HepG2 (cell line): ENCODE data around the gene SREBF1. TPM values are rescaled to one million over a fixed set of nuclear protein-coding genes. Genes with fewer than 3 reads are reported as not detected.

Experiments
- ATAC-seq: fragments of 200-7000 bp; cut with Tn5 transposase; 3 replicates; pipeline ENCODE4 v1.9.1; 2020; ENCODE audit warnings: mild to moderate bottlenecking, moderate library complexity
- BruUV-seq: library from RNA; stranded (reverse); fragments of 400-500 nt; replicated peaks from 2 replicates; lab custom pipeline; 2021; lab: Mats Ljungman, UMichigan
- CTCF ChIA-PET: fragments of 300-600 bp; formaldehyde crosslinking; extraction: SDS; loops from one replicate; lab custom pipeline; 2021; ENCODE audit warnings: low total read pairs, inconsistent platforms, low intra/inter-chr PET ratio; lab: Yijun Ruan, JAX
- POLR2A ChIA-PET: fragments of 350-600 bp; sonication (Branson Sonifier 250); formaldehyde crosslinking; loops from one replicate; lab custom pipeline; 2020; ENCODE audit warnings: antibody characterized with exemption, inconsistent platforms; lab: Yijun Ruan, JAX
- DNase-seq: peaks from one replicate; pipeline ENCODE4 v3.0.0-alpha.2; 2015; ENCODE audit warnings: low spot score
- FAIRE-seq: peaks from 3 replicates; lab custom pipeline; 2011; peaks lifted over from hg19 to GRCh38; lab: Jason Lieb, UNC
- H2AFZ ChIP-seq: one replicate; pipeline ENCODE4 v1.6.1; 2011; ENCODE audit warnings: low read length, inconsistent platforms
- H3K27ac ChIP-seq: fragments of 300-600 bp; 3 replicates; pipeline ENCODE4 v1.8.0; 2011; ENCODE audit warnings: mixed run types, mild to moderate bottlenecking, mixed read lengths, low read length, inconsistent platforms; ENCODE audit not compliant: insufficient read depth; ENCODE audit errors: extremely low read length
- H3K27me3 ChIP-seq, 2 experiments: fragments of 200-600 bp in 1 of 2; 2 replicates in 1 of 2; 3 replicates in 1 of 2; pipeline versions ENCODE4 v1.6.0 to v1.8.0; 2011; ENCODE audit warnings: low read length in 2 of 2, mild to moderate bottlenecking in 2 of 2, moderate library complexity in 2 of 2, inconsistent platforms in 1 of 2; ENCODE audit not compliant: insufficient read depth in 2 of 2, control insufficient read depth in 1 of 2
- H3K36me3 ChIP-seq, 2 experiments: fragments of 200-600 bp in 1 of 2; replicated peaks in 1 of 2; 2 replicates in 1 of 2; 3 replicates in 1 of 2; pipeline versions ENCODE4 v1.5.1 to v1.8.0; 2011; ENCODE audit warnings: low read length in 2 of 2, inconsistent platforms in 1 of 2; ENCODE audit not compliant: insufficient read depth in 2 of 2, control insufficient read depth in 1 of 2
- H3K4me1 ChIP-seq: 2 replicates; pipeline ENCODE4 v1.5.1; 2012; ENCODE audit warnings: low read length, inconsistent platforms; ENCODE audit not compliant: insufficient read depth
- H3K4me2 ChIP-seq: 2 replicates; pipeline ENCODE4 v1.6.0; 2011; ENCODE audit warnings: low read depth, low read length, inconsistent platforms
- H3K4me3 ChIP-seq, 3 experiments: fragments of 200-600 bp in 1 of 3; sonication (generic), shearing (Covaris generic) in 1 of 3; replicated peaks in 1 of 3; 2 replicates each; pipeline ENCODE4 v1.5.1; 2011 to 2016; ENCODE audit warnings: low read length in 3 of 3, inconsistent platforms in 2 of 3, low read depth in 2 of 3, mild to moderate bottlenecking in 2 of 3, control low read depth in 1 of 3, mixed read lengths in 1 of 3; ENCODE audit not compliant: insufficient read depth in 1 of 3
- H3K79me2 ChIP-seq: one replicate; pipeline ENCODE4 v1.6.1; 2011; ENCODE audit warnings: low read length, inconsistent platforms; ENCODE audit not compliant: insufficient read depth
- H3K9ac ChIP-seq: 2 replicates; pipeline ENCODE4 v1.6.0; 2011; ENCODE audit warnings: mild to moderate bottlenecking, low read depth, low read length, inconsistent platforms; ENCODE audit not compliant: insufficient read depth
- H3K9me3 ChIP-seq: 2 replicates; pipeline ENCODE4 v1.5.1; 2012; ENCODE audit warnings: mild to moderate bottlenecking, low read length
- H4K20me1 ChIP-seq: 2 replicates; pipeline ENCODE4 v1.6.0; 2011; ENCODE audit warnings: inconsistent platforms, mild to moderate bottlenecking, low read length, moderate library complexity; ENCODE audit not compliant: insufficient read depth
- AGO2 ChIP-seq: fragments of 200-400 bp; formaldehyde crosslinking; optimal IDR thresholded peaks from 2 replicates; pipeline ENCODE3; 2017; ENCODE audit warnings: mild to moderate bottlenecking, low read depth, low read length, moderate library complexity
- RBM22 ChIP-seq: fragments of 200-400 bp; formaldehyde crosslinking; optimal IDR thresholded peaks from 2 replicates; pipeline ENCODE3; 2017; ENCODE audit warnings: mild to moderate bottlenecking, low read length, moderate library complexity
- ZFP82 ChIP-seq: sonication (generic); formaldehyde crosslinking; IDR thresholded peaks from 2 replicates; pipeline ENCODE4 v1.5.1; 2020; ENCODE audit warnings: mild to moderate bottlenecking, missing genetic modification reagents, borderline replicate concordance
- ZKSCAN1 ChIP-seq: fragments of 150-350 bp; IDR thresholded peaks from 2 replicates; pipeline ENCODE4 v1.6.1; 2014; ENCODE audit warnings: low read length
- ZNF180 ChIP-seq: sonication (generic); formaldehyde crosslinking; IDR thresholded peaks from 2 replicates; pipeline ENCODE4 v1.4.0; 2020; ENCODE audit warnings: low read depth, missing genetic modification reagents, borderline replicate concordance
- WGBS: methylation state at CpG from one replicate; pipeline ENCODE4 v1.1.6; 2017; ENCODE audit warnings: low lambda C conversion rate; 5-methylcytosine and 5-hydroxymethylcytosine counted together
- in situ Hi-C: cut with HindIII; loops from 2 replicates; pipeline ENCODE4 v1.10.0; 2017; ENCODE audit warnings: low pct_unique_long_range_greater_than_20kb; ENCODE audit not compliant: extremely low pct_ligation_motif_present
- intact Hi-C: fragments of 100-400 bp; cut with micrococcal nuclease; formaldehyde crosslinking; loops from one replicate; pipeline ENCODE4 v1.10.0; 2022; ENCODE audit not compliant: unreplicated experiment
- polyA plus RNA-seq, 8 experiments: library from polyadenylated mRNA; depleted of rRNA in 3 of 8; stranded (reverse) in 7 of 8; unstranded in 1 of 8; fragments of >200 nt; fragmentation: Illumina TruSeq in 4 of 8; extraction: Trizol in 4 of 8; gene quantifications; 2 replicates each; pipeline versions ENCODE4 v1.2.1 to v1.2.3, GENCODE V29; 2011 to 2016; ENCODE audit warnings: low read depth in 4 of 8, missing spikeins in 1 of 8, mixed read lengths in 1 of 8; ENCODE audit not compliant: insufficient read depth in 1 of 8
- total RNA-seq, 5 experiments: library from RNA; depleted of rRNA; stranded (reverse); fragments of >200 nt; fragmentation: Illumina TruSeq; extraction: Trizol; gene quantifications; 2 replicates each; pipeline ENCODE4 v1.2.3, GENCODE V29; 2016; ENCODE audit warnings: low read depth in 1 of 5
- TF ChIP-seq, protein P1 (sequence below): sonication (generic); formaldehyde crosslinking; IDR thresholded peaks from 2 replicates; pipeline ENCODE4 v1.5.0; 2020; ENCODE audit warnings: missing genetic modification reagents
- TF ChIP-seq, protein P2 (sequence below): sonication (generic); formaldehyde crosslinking; IDR thresholded peaks from 2 replicates; pipeline ENCODE4 v1.4.0; 2020; ENCODE audit warnings: mild to moderate bottlenecking, missing genetic modification reagents

SREBF1 gene
- total and polyA plus RNA-seq, 2 of the 13 experiments (the other 11 are each of a cell fraction or from before 2014, with no cell fraction given), result 34.3 to 38.0 TPM

DNA sequence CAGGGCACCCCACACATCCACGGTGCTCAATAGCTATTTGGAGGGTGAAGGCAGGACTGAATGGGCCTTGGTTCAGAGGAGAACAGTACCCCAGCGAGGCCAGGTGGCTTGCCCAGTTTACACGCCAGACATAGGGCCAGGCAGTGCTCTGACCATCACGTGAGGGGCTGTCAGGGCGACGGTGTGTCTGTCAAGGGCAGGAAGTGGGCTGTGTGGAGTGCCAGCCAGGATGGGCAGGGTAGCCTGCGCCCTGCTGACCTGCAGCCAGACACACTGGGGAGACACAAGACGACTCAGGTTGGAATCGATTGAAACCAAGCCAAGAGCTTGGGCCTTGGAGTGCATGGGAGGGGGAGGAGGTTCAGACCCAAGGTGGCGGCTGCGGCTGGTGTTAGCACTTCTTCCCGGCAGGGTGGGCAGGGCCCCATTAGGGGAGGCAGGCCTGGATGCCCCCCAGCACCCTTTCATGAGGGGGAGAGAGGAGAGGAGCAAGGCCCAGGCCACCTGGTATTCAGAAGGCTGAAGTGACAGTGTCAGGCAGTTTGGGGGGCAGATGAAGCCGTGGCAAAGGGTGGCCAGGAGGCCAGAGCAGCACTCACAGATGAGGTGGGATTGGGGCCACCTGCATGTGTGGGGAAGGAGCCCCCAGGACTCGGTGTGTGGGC is 68.2 kb downstream of the SREBF1 start:
- Histone ChIP-seq H3K27me3 (no peaks in the 10 kb centered on the region), H3K4me3 (no peak overlapping the region), H3K9ac (no peak overlapping the region), H3K79me2 (no peaks in the 10 kb centered on the region), H3K27ac (no peak overlapping the region), H2AFZ (no peak overlapping the region), H3K4me1 (peaks cover 13% of the 10 kb centered on the region; the same call in 1 of the 2 replicates), H3K4me2 (no peak overlapping the region), H4K20me1 (peaks cover 11% of the 10 kb centered on the region; the same call in 1 of the 2 replicates), H3K36me3 (peaks cover 0 to 11% of the 10 kb centered on the region in 2 experiments; a peak in 2 of 5 replicates), H3K9me3 (no peaks in the 10 kb centered on the region)
- no peak for ATAC-seq
- CTCF ChIA-PET, result no interaction called here
- intact Hi-C loops (no loop called here), in situ Hi-C loops (no loop called here)
- BruUV-seq, result no TSS peak
- no peak for DNase-seq
- POLR2A ChIA-PET, result no interaction called here
- WGBS, result 88% methylated on average over 6 of the region's 14 CpGs
- FAIRE-seq, result no peak
- TF ChIP-seq RBM22, result peak; percentile 52
- TF ChIP-seq, protein P1, sequence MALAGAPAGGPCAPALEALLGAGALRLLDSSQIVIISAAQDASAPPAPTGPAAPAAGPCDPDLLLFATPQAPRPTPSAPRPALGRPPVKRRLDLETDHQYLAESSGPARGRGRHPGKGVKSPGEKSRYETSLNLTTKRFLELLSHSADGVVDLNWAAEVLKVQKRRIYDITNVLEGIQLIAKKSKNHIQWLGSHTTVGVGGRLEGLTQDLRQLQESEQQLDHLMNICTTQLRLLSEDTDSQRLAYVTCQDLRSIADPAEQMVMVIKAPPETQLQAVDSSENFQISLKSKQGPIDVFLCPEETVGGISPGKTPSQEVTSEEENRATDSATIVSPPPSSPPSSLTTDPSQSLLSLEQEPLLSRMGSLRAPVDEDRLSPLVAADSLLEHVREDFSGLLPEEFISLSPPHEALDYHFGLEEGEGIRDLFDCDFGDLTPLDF (CRISPR knock-in tag), result no peak

DNA sequence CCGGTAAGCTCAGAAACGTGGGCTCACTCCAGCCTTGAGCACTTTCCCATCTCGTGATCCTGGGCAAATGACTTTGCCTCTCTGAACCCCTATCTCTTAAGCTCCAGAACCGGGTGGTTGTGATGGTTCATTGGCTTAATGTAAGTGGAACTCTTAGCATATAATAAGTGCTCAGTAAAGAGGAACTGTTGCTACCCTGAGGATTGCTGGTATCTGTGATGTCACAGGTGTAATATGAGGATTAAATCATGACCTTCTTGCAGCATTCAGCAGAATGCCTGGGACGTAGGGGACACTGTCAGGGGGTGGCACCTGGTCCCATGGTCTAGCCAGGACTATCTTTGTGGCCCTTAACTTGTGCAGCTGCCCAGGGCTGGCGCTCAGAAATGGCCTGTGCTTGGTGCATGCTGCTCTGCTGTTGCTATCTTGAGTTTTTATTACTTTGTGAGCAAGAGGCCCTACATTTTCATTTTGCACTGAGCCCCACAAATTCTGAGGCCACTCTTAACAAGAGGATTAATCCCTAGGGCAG is 68.8 kb downstream of the SREBF1 start:
- ATAC-seq (no peak), DNase-seq (no peak), FAIRE-seq (no peak)
- WGBS, result 90% methylated on average over 2 of the region's 6 CpGs
- H3K79me2 ChIP-seq, result no peaks in the 10 kb centered on the region
- no peak overlapping the region for H3K4me3 ChIP-seq
- peaks cover 11% of the 10 kb centered on the region; the same call in 1 of the 2 replicates for H4K20me1 ChIP-seq
- no peak overlapping the region for H2AFZ ChIP-seq
- H3K27ac ChIP-seq, result no peak overlapping the region
- TF ChIP-seq ZKSCAN1 (no peak), ZFP82 (CRISPR knock-in tag) (no peak), ZNF180 (CRISPR knock-in tag) (no peak), AGO2 (no peak)
- TF ChIP-seq, protein P2, sequence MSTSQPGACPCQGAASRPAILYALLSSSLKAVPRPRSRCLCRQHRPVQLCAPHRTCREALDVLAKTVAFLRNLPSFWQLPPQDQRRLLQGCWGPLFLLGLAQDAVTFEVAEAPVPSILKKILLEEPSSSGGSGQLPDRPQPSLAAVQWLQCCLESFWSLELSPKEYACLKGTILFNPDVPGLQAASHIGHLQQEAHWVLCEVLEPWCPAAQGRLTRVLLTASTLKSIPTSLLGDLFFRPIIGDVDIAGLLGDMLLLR (CRISPR knock-in tag), result no peak
- ChIA-PET POLR2A (no interaction called here), CTCF (no interaction called here)
- intact Hi-C loops, result no loop called here
- no peaks in the 10 kb centered on the region for H3K27me3 ChIP-seq
- H3K36me3 ChIP-seq, result peaks cover 0 to 11% of the 10 kb centered on the region in 2 experiments; a peak in 2 of 5 replicates
- no peaks in the 10 kb centered on the region for H3K9me3 ChIP-seq
- in situ Hi-C loops, result no loop called here
- H3K4me2 ChIP-seq, result no peak overlapping the region
- BruUV-seq, result no TSS peak
- no peak overlapping the region for H3K9ac ChIP-seq
- peaks cover 13% of the 10 kb centered on the region; the same call in 1 of the 2 replicates for H3K4me1 ChIP-seq
